SIG-M5 (cell line): ENCODE data around the gene ACKR2.
A peak's percentile ranks its signal among the peaks of the same experiment; 100 is the strongest.
"Not testable (repeated sequence)": the region's sequence is repeated elsewhere in the genome, so short reads cannot be mapped to it uniquely, and the experiment has no call there.

Experiments used
- DNase-seq: peaks from one replicate; lab custom pipeline; 2025; lab: John Stamatoyannopoulos, UW

The ACKR2 gene

GRCh38 chr3:42855547-42856380 is 46.5 kb downstream of the ACKR2 start:
- DNase-seq: no peak

- no peak for DNase-seq
These were observed 47.3 kb downstream of the ACKR2 start for GRCh38 chr3:42856544-42856943.

- DNase-seq: no peak
These were observed 55.2 kb downstream of the ACKR2 start for GRCh38 chr3:42864321-42864950.

GRCh38 chr3:42865256-42865655 is 56.0 kb downstream of the ACKR2 start:
- DNase-seq: no peak

GRCh38 chr3:42867138-42867537 is 57.9 kb downstream of the ACKR2 start:
- DNase-seq: no peak

GRCh38 chr3:42868841-42869240 is 59.6 kb downstream of the ACKR2 start:
- no peak for DNase-seq

- no peak for DNase-seq
These were observed 62.4 kb downstream of the ACKR2 start for GRCh38 chr3:42871592-42872196.

- no peak for DNase-seq
These were observed 63.5 kb downstream of the ACKR2 start for GRCh38 chr3:42872718-42873117.

GRCh38 chr3:42873221-42873982 is 64.2 kb downstream of the ACKR2 start:
- no peak for DNase-seq

GRCh38 chr3:42874749-42875148 is 65.5 kb downstream of the ACKR2 start:
- DNase-seq: no peak

- no peak for DNase-seq
These were observed 66.3 kb downstream of the ACKR2 start, which contains the start of gene CYP8B1 for GRCh38 chr3:42875325-42876151. TSS of gene CYP8B1 (minus strand) at chr3:42875879. CDS start at chr3:42875816, 63 bp downstream.

- no peak for DNase-seq
These were observed 67.2 kb downstream of the ACKR2 start for GRCh38 chr3:42876401-42876800.

- DNase-seq: no peak
These were observed 67.9 kb downstream of the ACKR2 start for GRCh38 chr3:42876940-42877720.

- DNase-seq: no peak
These were observed 68.6 kb downstream of the ACKR2 start for GRCh38 chr3:42877881-42878280.

- DNase-seq: no peak
These were observed 70.9 kb downstream of the ACKR2 start for GRCh38 chr3:42880183-42880582.

- peak; percentile 34 for DNase-seq
These were observed 71.6 kb downstream of the ACKR2 start for GRCh38 chr3:42880601-42881451.

GRCh38 chr3:42883251-42883930 is 74.1 kb downstream of the ACKR2 start:
- DNase-seq: not testable (repeated sequence)

- no peak for DNase-seq
These were observed 75.1 kb downstream of the ACKR2 start for GRCh38 chr3:42884324-42884723.

- DNase-seq: no peak
These were observed 77.1 kb downstream of the ACKR2 start for GRCh38 chr3:42886294-42886822.
